Measurements from ENCODE around the gene GRIK1. TPM values are rescaled to one million over a fixed set of nuclear protein-coding genes. Genes with fewer than 3 reads are reported as not detected.

GRIK1 gene
- total and polyA plus RNA-seq, 3 experiments from 2014 or later = not detected

GRCh38 chr21:29738730-29739129 lies 201.1 kb downstream of the GRIK1 start:
- no peaks in the 10 kb centered on the region for H3K4me1 ChIP-seq (ENCODE audit: insufficient read depth, low read length)
- no peak for DNase-seq
- no peak overlapping the region for H3K4me3 ChIP-seq (ENCODE audit: low read length)
- no peak overlapping the region for H3K4me3 Mint-ChIP-seq
- no peak overlapping the region for H3K27ac Mint-ChIP-seq
- POLR2A ChIA-PET = no interaction called here
- H3K27me3 ChIP-seq (ENCODE audit: insufficient read depth, low read length, poor library complexity, severe bottlenecking) = no peaks in the 10 kb centered on the region
- no peaks in the 10 kb centered on the region for H3K4me1 Mint-ChIP-seq
- no peaks in the 10 kb centered on the region for H3K36me3 Mint-ChIP-seq
- H3K9me3 Mint-ChIP-seq = peaks cover 0 to 5% (median 0%) of the 10 kb centered on the region in 5 donors
- no peak overlapping the region for H3K27ac ChIP-seq (ENCODE audit: low read depth, low read length)
- H3K9me3 ChIP-seq (ENCODE audit: low read length) = no peaks in the 10 kb centered on the region
- CTCF ChIA-PET = no interaction called here
- H3K36me3 ChIP-seq (ENCODE audit: insufficient read depth, low read length) = no peaks in the 10 kb centered on the region
- H3K27me3 Mint-ChIP-seq = peaks cover 2 to 3% of the 10 kb centered on the region in 2 donors

- Mint-ChIP-seq H3K4me3 (no peak overlapping the region), H3K4me1 (no peaks in the 10 kb centered on the region), H3K27me3 (peaks cover 0 to 2% of the 10 kb centered on the region in 2 donors), H3K9me3 (no peaks in the 10 kb centered on the region), H3K36me3 (no peaks in the 10 kb centered on the region), H3K27ac (no peak overlapping the region)
- Histone ChIP-seq H3K27me3 (ENCODE audit: insufficient read depth, low read length, poor library complexity, severe bottlenecking) (no peaks in the 10 kb centered on the region), H3K9me3 (ENCODE audit: low read length) (no peaks in the 10 kb centered on the region), H3K27ac (ENCODE audit: low read depth, low read length) (no peak overlapping the region), H3K36me3 (ENCODE audit: insufficient read depth, low read length) (no peaks in the 10 kb centered on the region), H3K4me1 (ENCODE audit: insufficient read depth, low read length) (no peaks in the 10 kb centered on the region), H3K4me3 (ENCODE audit: low read length) (no peak overlapping the region)
- ChIA-PET POLR2A (no interaction called here), CTCF (no interaction called here)
- DNase-seq = no peak
These were observed 202.6 kb downstream of the GRIK1 start for GRCh38 chr21:29737186-29737585.

GRCh38 chr21:29730281-29730680 lies 209.5 kb downstream of the GRIK1 start:
- H3K4me3 ChIP-seq (ENCODE audit: low read length) = no peak overlapping the region
- no peaks in the 10 kb centered on the region for H3K27me3 ChIP-seq (ENCODE audit: insufficient read depth, low read length, poor library complexity, severe bottlenecking)
- H3K27me3 Mint-ChIP-seq = no peaks in the 10 kb centered on the region
- no peak overlapping the region for H3K4me3 Mint-ChIP-seq
- no peaks in the 10 kb centered on the region for H3K9me3 Mint-ChIP-seq
- ChIA-PET CTCF (no interaction called here), POLR2A (no interaction called here)
- no peaks in the 10 kb centered on the region for H3K9me3 ChIP-seq (ENCODE audit: low read length)
- H3K4me1 Mint-ChIP-seq = no peaks in the 10 kb centered on the region
- H3K27ac Mint-ChIP-seq = no peak overlapping the region
- H3K36me3 Mint-ChIP-seq = no peaks in the 10 kb centered on the region
- no peak overlapping the region for H3K27ac ChIP-seq (ENCODE audit: low read depth, low read length)
- DNase-seq = no peak
- H3K4me1 ChIP-seq (ENCODE audit: insufficient read depth, low read length) = no peaks in the 10 kb centered on the region
- no peaks in the 10 kb centered on the region for H3K36me3 ChIP-seq (ENCODE audit: insufficient read depth, low read length)

GRCh38 chr21:29726044-29726443 lies 213.8 kb downstream of the GRIK1 start:
- H3K36me3 Mint-ChIP-seq = no peaks in the 10 kb centered on the region
- H3K27me3 Mint-ChIP-seq = no peaks in the 10 kb centered on the region
- no peak overlapping the region for H3K27ac Mint-ChIP-seq
- H3K4me3 Mint-ChIP-seq = no peak overlapping the region
- POLR2A ChIA-PET = no interaction called here
- Histone ChIP-seq H3K9me3 (ENCODE audit: low read length) (no peaks in the 10 kb centered on the region), H3K36me3 (ENCODE audit: insufficient read depth, low read length) (no peaks in the 10 kb centered on the region), H3K27ac (ENCODE audit: low read depth, low read length) (no peak overlapping the region), H3K4me3 (ENCODE audit: low read length) (no peak overlapping the region), H3K27me3 (ENCODE audit: insufficient read depth, low read length, poor library complexity, severe bottlenecking) (no peaks in the 10 kb centered on the region), H3K4me1 (ENCODE audit: insufficient read depth, low read length) (no peaks in the 10 kb centered on the region)
- H3K9me3 Mint-ChIP-seq = no peaks in the 10 kb centered on the region
- H3K4me1 Mint-ChIP-seq = no peaks in the 10 kb centered on the region
- no peak for DNase-seq
- CTCF ChIA-PET = no interaction called here

- H3K36me3 ChIP-seq (ENCODE audit: insufficient read depth, low read length) = no peaks in the 10 kb centered on the region
- no peaks in the 10 kb centered on the region for H3K4me1 ChIP-seq (ENCODE audit: insufficient read depth, low read length)
- Mint-ChIP-seq H3K36me3 (no peaks in the 10 kb centered on the region), H3K9me3 (no peaks in the 10 kb centered on the region), H3K27ac (no peak overlapping the region), H3K4me3 (no peak overlapping the region), H3K27me3 (no peaks in the 10 kb centered on the region), H3K4me1 (no peaks in the 10 kb centered on the region)
- no peak overlapping the region for H3K27ac ChIP-seq (ENCODE audit: low read depth, low read length)
- ChIA-PET CTCF (no interaction called here), POLR2A (no interaction called here)
- H3K9me3 ChIP-seq (ENCODE audit: low read length) = no peaks in the 10 kb centered on the region
- H3K27me3 ChIP-seq (ENCODE audit: insufficient read depth, low read length, poor library complexity, severe bottlenecking) = no peaks in the 10 kb centered on the region
- H3K4me3 ChIP-seq (ENCODE audit: low read length) = no peak overlapping the region
- no peak for DNase-seq
These were observed 214.6 kb downstream of the GRIK1 start for GRCh38 chr21:29725025-29725736.

DNA sequence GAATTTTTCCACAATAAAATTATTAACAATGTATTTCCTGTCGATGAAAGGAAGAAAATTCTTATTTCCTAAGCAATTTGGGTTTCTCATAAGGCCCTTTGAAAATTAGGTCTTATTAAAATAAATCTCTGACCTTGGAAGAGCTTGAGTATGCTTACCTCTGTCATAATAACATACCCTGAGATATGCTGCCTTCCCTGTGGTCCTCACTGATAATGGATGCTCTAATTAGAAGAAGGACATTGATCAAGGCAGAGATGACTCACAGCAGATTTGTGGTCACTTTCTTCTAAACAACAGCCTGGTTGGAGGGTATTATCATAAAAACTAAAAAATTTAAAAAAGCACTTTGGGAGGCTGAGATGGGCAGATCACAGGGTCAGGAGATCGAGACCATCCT lies 217.8 kb downstream of the GRIK1 start:
- no peak for DNase-seq
- no peak overlapping the region for H3K4me3 Mint-ChIP-seq
- Histone ChIP-seq H3K36me3 (ENCODE audit: insufficient read depth, low read length) (no peaks in the 10 kb centered on the region), H3K27me3 (ENCODE audit: insufficient read depth, low read length, poor library complexity, severe bottlenecking) (no peaks in the 10 kb centered on the region), H3K4me3 (ENCODE audit: low read length) (no peak overlapping the region), H3K4me1 (ENCODE audit: insufficient read depth, low read length) (no peaks in the 10 kb centered on the region), H3K9me3 (ENCODE audit: low read length) (no peaks in the 10 kb centered on the region), H3K27ac (ENCODE audit: low read depth, low read length) (no peak overlapping the region)
- ChIA-PET CTCF (no interaction called here), POLR2A (no interaction called here)
- no peak overlapping the region for H3K27ac Mint-ChIP-seq
- no peaks in the 10 kb centered on the region for H3K4me1 Mint-ChIP-seq
- H3K9me3 Mint-ChIP-seq = no peaks in the 10 kb centered on the region
- no peaks in the 10 kb centered on the region for H3K36me3 Mint-ChIP-seq
- no peaks in the 10 kb centered on the region for H3K27me3 Mint-ChIP-seq

GRCh38 chr21:29721221-29721620 lies 218.6 kb downstream of the GRIK1 start:
- no peak for DNase-seq
- ChIA-PET CTCF (no interaction called here), POLR2A (no interaction called here)
- no peak overlapping the region for H3K27ac ChIP-seq (ENCODE audit: low read depth, low read length)
- no peaks in the 10 kb centered on the region for H3K9me3 ChIP-seq (ENCODE audit: low read length)
- Mint-ChIP-seq H3K27me3 (no peaks in the 10 kb centered on the region), H3K27ac (no peak overlapping the region), H3K36me3 (no peaks in the 10 kb centered on the region), H3K4me1 (no peaks in the 10 kb centered on the region), H3K4me3 (no peak overlapping the region), H3K9me3 (peaks cover 0 to 5% (median 0%) of the 10 kb centered on the region in 5 donors)
- H3K27me3 ChIP-seq (ENCODE audit: insufficient read depth, low read length, poor library complexity, severe bottlenecking) = no peaks in the 10 kb centered on the region
- H3K4me3 ChIP-seq (ENCODE audit: low read length) = no peak overlapping the region
- H3K4me1 ChIP-seq (ENCODE audit: insufficient read depth, low read length) = no peaks in the 10 kb centered on the region
- H3K36me3 ChIP-seq (ENCODE audit: insufficient read depth, low read length) = no peaks in the 10 kb centered on the region

DNA sequence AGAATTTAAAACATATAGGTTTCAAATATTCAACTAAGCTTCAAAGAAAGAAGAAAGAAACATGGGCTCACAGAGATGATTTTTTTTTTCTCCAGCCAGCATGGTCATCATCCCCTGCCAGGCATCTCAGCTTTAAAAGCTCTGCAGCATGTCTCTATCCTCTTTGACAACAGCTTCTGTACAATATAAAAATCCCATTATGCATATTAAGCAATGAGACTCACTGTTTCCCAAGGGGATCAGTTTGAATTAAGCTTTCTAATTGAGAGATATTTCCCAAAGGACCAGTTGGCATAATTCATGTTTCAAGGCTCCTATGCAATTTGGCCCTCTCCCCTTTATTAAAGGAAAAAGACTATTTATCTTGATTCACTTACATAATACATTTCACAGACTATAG lies 220.3 kb downstream of the GRIK1 start:
- peaks cover 0 to 7% (median 2%) of the 10 kb centered on the region in 5 donors for H3K9me3 Mint-ChIP-seq
- no peak overlapping the region for H3K4me3 Mint-ChIP-seq
- no peaks in the 10 kb centered on the region for H3K4me1 Mint-ChIP-seq
- ChIA-PET CTCF (no interaction called here), POLR2A (no interaction called here)
- Histone ChIP-seq H3K27me3 (ENCODE audit: insufficient read depth, low read length, poor library complexity, severe bottlenecking) (no peaks in the 10 kb centered on the region), H3K9me3 (ENCODE audit: low read length) (no peaks in the 10 kb centered on the region), H3K4me3 (ENCODE audit: low read length) (no peak overlapping the region), H3K27ac (ENCODE audit: low read depth, low read length) (no peak overlapping the region), H3K4me1 (ENCODE audit: insufficient read depth, low read length) (no peaks in the 10 kb centered on the region), H3K36me3 (ENCODE audit: insufficient read depth, low read length) (no peaks in the 10 kb centered on the region)
- no peaks in the 10 kb centered on the region for H3K27me3 Mint-ChIP-seq
- H3K36me3 Mint-ChIP-seq = no peaks in the 10 kb centered on the region
- no peak overlapping the region for H3K27ac Mint-ChIP-seq
- no peak for DNase-seq

Measured in CD8-positive, alpha-beta memory T cell (primary cell).